ENCODE data around the gene RBM19.

Gene RBM19

GRCh38 chr12:113965951-113966797 lies at the start of gene RBM19:
TSS of gene RBM19 (minus strand) at chr12:113966325. CDS start at chr12:113966227, 98 bp downstream.
- TF ChIP-seq CTCF (IDR thresholded peaks at IDR 0.05; ENCODE audit: poor library complexity, severe bottlenecking), result peak; percentile 96
- Histone ChIP-seq H3K27me3 (ENCODE audit: insufficient read depth, poor library complexity, severe bottlenecking) (no peaks in the 10 kb centered on the region), H3K36me3 (ENCODE audit: low read depth) (peaks cover 21% of the 10 kb centered on the region), H3K27ac (ENCODE audit: poor library complexity, severe bottlenecking) (peak within 1 kb of the TSS; percentile 25), H3K9me3 (ENCODE audit: severe bottlenecking) (no peaks in the 10 kb centered on the region), H3K4me1 (ENCODE audit: insufficient read depth, poor library complexity, severe bottlenecking) (no peaks in the 10 kb centered on the region), H3K4me3 (ENCODE audit: severe bottlenecking) (peak within 1 kb of the TSS; percentile 63)
- ATAC-seq (ENCODE audit: low read depth) (peak; percentile 96), DNase-seq (ENCODE audit: low spot score) (peak; percentile 94)

GRCh38 chr12:114015851-114016250 lies 49.7 kb upstream of the RBM19 start:
- TF ChIP-seq CTCF (IDR thresholded peaks at IDR 0.05; ENCODE audit: poor library complexity, severe bottlenecking), result no peak
- ATAC-seq (ENCODE audit: low read depth) (no peak), DNase-seq (ENCODE audit: low spot score) (no peak)
- no peaks in the 10 kb centered on the region for H3K36me3 ChIP-seq (ENCODE audit: low read depth)
- no peak overlapping the region for H3K4me3 ChIP-seq (ENCODE audit: severe bottlenecking)
- H3K27ac ChIP-seq (ENCODE audit: poor library complexity, severe bottlenecking), result no peak overlapping the region
- H3K4me1 ChIP-seq (ENCODE audit: insufficient read depth, poor library complexity, severe bottlenecking), result no peaks in the 10 kb centered on the region
- H3K9me3 ChIP-seq (ENCODE audit: severe bottlenecking), result no peaks in the 10 kb centered on the region
- no peaks in the 10 kb centered on the region for H3K27me3 ChIP-seq (ENCODE audit: insufficient read depth, poor library complexity, severe bottlenecking)

GRCh38 chr12:114013575-114014345 lies 47.6 kb upstream of the RBM19 start:
- H3K4me3 ChIP-seq (ENCODE audit: severe bottlenecking), result no peak overlapping the region
- no peaks in the 10 kb centered on the region for H3K36me3 ChIP-seq (ENCODE audit: low read depth)
- no peaks in the 10 kb centered on the region for H3K4me1 ChIP-seq (ENCODE audit: insufficient read depth, poor library complexity, severe bottlenecking)
- no peaks in the 10 kb centered on the region for H3K9me3 ChIP-seq (ENCODE audit: severe bottlenecking)
- peak; percentile 33 for TF ChIP-seq CTCF (IDR thresholded peaks at IDR 0.05; ENCODE audit: poor library complexity, severe bottlenecking)
- H3K27ac ChIP-seq (ENCODE audit: poor library complexity, severe bottlenecking), result no peak overlapping the region
- DNase-seq (ENCODE audit: low spot score) (no peak), ATAC-seq (ENCODE audit: low read depth) (no peak)
- no peaks in the 10 kb centered on the region for H3K27me3 ChIP-seq (ENCODE audit: insufficient read depth, poor library complexity, severe bottlenecking)

GRCh38 chr12:114012744-114013431 lies 46.8 kb upstream of the RBM19 start:
- no peaks in the 10 kb centered on the region for H3K9me3 ChIP-seq (ENCODE audit: severe bottlenecking)

More at GRCh38 chr12:114012744-114013431, 46.8 kb upstream of the RBM19 start:
- Histone ChIP-seq H3K27me3 (ENCODE audit: insufficient read depth, poor library complexity, severe bottlenecking) (no peaks in the 10 kb centered on the region), H3K27ac (ENCODE audit: poor library complexity, severe bottlenecking) (no peak overlapping the region), H3K36me3 (ENCODE audit: low read depth) (no peaks in the 10 kb centered on the region), H3K4me1 (ENCODE audit: insufficient read depth, poor library complexity, severe bottlenecking) (no peaks in the 10 kb centered on the region), H3K4me3 (ENCODE audit: severe bottlenecking) (no peak overlapping the region)
- no peak for DNase-seq (ENCODE audit: low spot score)
- no peak for ATAC-seq (ENCODE audit: low read depth)
- no peak for TF ChIP-seq CTCF (IDR thresholded peaks at IDR 0.05; ENCODE audit: poor library complexity, severe bottlenecking)

Data from RWPE2 (cell line).